OCI-LY3 (cell line): ENCODE data around the gene PPAT.
A peak's percentile ranks its signal among the peaks of the same experiment; 100 is the strongest.

Experiments used
- H2AFZ ChIP-seq: fragments of 200-600, 300-600 bp; shearing (Covaris generic); 2 replicates; pipeline ENCODE4 v1.6.0; 2014; ENCODE audit warnings: antibody characterized with exemption, low read depth, low read length
- H3K27ac ChIP-seq: fragments of 200-600, 300-600 bp; sonication (generic); 2 replicates; pipeline ENCODE4 v1.5.1; 2014; ENCODE audit warnings: mild to moderate bottlenecking, low read length, moderate library complexity, mixed read lengths
- H3K27me3 ChIP-seq: fragments of 200-600, 300-600 bp; sonication (generic); 2 replicates; pipeline ENCODE4 v1.6.1; 2014; ENCODE audit warnings: low read depth, low read length, mixed read lengths
- H3K36me3 ChIP-seq: fragments of 200-600, 300-600 bp; sonication (generic); replicated peaks from 2 replicates; pipeline ENCODE3; 2014; ENCODE audit warnings: low read depth, low read length, mixed read lengths
- H3K4me1 ChIP-seq: fragments of 300-600, 200-600 bp; sonication (generic); 2 replicates; pipeline ENCODE4 v1.6.1; 2014; ENCODE audit warnings: low read length, mixed read lengths
- H3K4me2 ChIP-seq: fragments of 200-600, 300-600 bp; sonication (generic); 2 replicates; pipeline ENCODE4 v1.6.1; 2014; ENCODE audit warnings: low read length, mixed read lengths
- H3K4me3 ChIP-seq: fragments of 300-600, 200-600 bp; sonication (generic); 2 replicates; pipeline ENCODE4 v1.5.1; 2014; ENCODE audit warnings: antibody characterized with exemption, mild to moderate bottlenecking, low read length, moderate library complexity
- H3K79me2 ChIP-seq: fragments of 300-600, 200-600 bp; shearing (Covaris generic); 2 replicates; pipeline ENCODE4 v1.6.1; 2014; ENCODE audit warnings: mild to moderate bottlenecking, low read length, mixed read lengths
- H3K9ac ChIP-seq: fragments of 300-600, 200-600 bp; shearing (Covaris generic); 2 replicates; pipeline ENCODE4 v1.6.0; 2014; ENCODE audit warnings: mild to moderate bottlenecking, low read length, moderate library complexity
- H3K9me3 ChIP-seq: fragments of 200-600, 300-600 bp; shearing (Covaris generic); 2 replicates; pipeline ENCODE4 v1.6.1; 2014; ENCODE audit warnings: low read length, mixed read lengths; ENCODE audit not compliant: insufficient read depth
- H4K20me1 ChIP-seq: fragments of 200-600, 300-600 bp; sonication (generic); 2 replicates; pipeline ENCODE4 v1.6.1; 2016; ENCODE audit warnings: low read length, mixed read lengths; ENCODE audit not compliant: insufficient read depth
- CTCF ChIP-seq: fragments of 200-600, 300-600 bp; sonication (generic); IDR thresholded peaks from 2 replicates; pipeline ENCODE4 v1.5.1; 2014; ENCODE audit warnings: antibody characterized with exemption, low read length, low read depth
- EZH2phosphoT487 ChIP-seq: fragments of 200-600 bp; shearing (Covaris generic); IDR thresholded peaks from 2 replicates; pipeline ENCODE4 v1.6.1; 2018; ENCODE audit warnings: antibody characterized with exemption, mixed run types, low read depth

The PPAT gene

DNA sequence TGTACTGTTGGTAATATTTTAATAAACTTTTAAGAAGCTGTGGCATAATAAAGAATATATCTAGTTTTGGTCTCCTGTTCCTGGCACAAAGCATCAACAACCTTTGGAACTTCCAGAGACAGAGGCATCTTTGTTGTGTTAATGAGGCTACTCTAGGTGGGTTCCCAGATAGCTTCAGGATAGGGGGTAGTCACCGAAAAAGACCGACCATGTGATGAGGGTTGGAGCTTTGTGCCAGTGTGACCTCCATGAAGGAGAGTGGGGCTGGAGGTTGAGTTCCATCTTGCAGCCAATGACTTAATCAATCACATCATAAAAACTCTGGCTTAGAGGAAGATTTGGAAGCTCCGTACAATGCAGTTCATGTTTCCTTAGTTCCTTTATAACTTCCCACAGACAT lies 9.9 kb downstream of the PPAT start:
- peaks cover 5% of the 10 kb centered on the region; the same call in 1 of the 2 replicates for H3K4me1 ChIP-seq
- peaks cover 100% of the 10 kb centered on the region for H3K79me2 ChIP-seq
- H3K9me3 ChIP-seq = no peaks in the 10 kb centered on the region
- no peak for TF ChIP-seq EZH2phosphoT487
- no peak for TF ChIP-seq CTCF
- H3K4me2 ChIP-seq = no peak overlapping the region
- H3K4me3 ChIP-seq = no peak overlapping the region
- H3K27ac ChIP-seq = no peak overlapping the region
- peaks cover 17% of the 10 kb centered on the region for H3K36me3 ChIP-seq
- H2AFZ ChIP-seq = no peak overlapping the region
- H3K9ac ChIP-seq = no peak overlapping the region
- H4K20me1 ChIP-seq = peaks cover 76% of the 10 kb centered on the region
- H3K27me3 ChIP-seq = no peaks in the 10 kb centered on the region

- peaks cover 100% of the 10 kb centered on the region for H3K79me2 ChIP-seq
- H3K9me3 ChIP-seq = no peaks in the 10 kb centered on the region
- no peak overlapping the region for H3K9ac ChIP-seq
- H2AFZ ChIP-seq = no peak overlapping the region
- peaks cover 6% of the 10 kb centered on the region; the same call in 1 of the 2 replicates for H3K4me1 ChIP-seq
- no peak overlapping the region for H3K27ac ChIP-seq
- no peak overlapping the region for H3K4me3 ChIP-seq
- no peak overlapping the region for H3K4me2 ChIP-seq
- H3K27me3 ChIP-seq = no peaks in the 10 kb centered on the region
- TF ChIP-seq EZH2phosphoT487 (no peak), CTCF (peak; percentile 71)
- peaks cover 15% of the 10 kb centered on the region for H3K36me3 ChIP-seq
- H4K20me1 ChIP-seq = peaks cover 74% of the 10 kb centered on the region
These were observed 10.5 kb downstream of the PPAT start for GRCh38 chr4:56424697-56425514.

- H3K36me3 ChIP-seq = peaks cover 15% of the 10 kb centered on the region
- no peak overlapping the region for H2AFZ ChIP-seq
- H3K9ac ChIP-seq = no peak overlapping the region
- H3K79me2 ChIP-seq = peaks cover 100% of the 10 kb centered on the region
- no peaks in the 10 kb centered on the region for H3K27me3 ChIP-seq
- H3K4me2 ChIP-seq = no peak overlapping the region
- H3K4me3 ChIP-seq = no peak overlapping the region
- no peak overlapping the region for H3K27ac ChIP-seq
- peaks cover 6% of the 10 kb centered on the region; the same call in 1 of the 2 replicates for H3K4me1 ChIP-seq
- H3K9me3 ChIP-seq = no peaks in the 10 kb centered on the region
- H4K20me1 ChIP-seq = peaks cover 74% of the 10 kb centered on the region
- TF ChIP-seq CTCF (no peak), EZH2phosphoT487 (no peak)
These were observed 11.2 kb downstream of the PPAT start for GRCh38 chr4:56424176-56424575.

- TF ChIP-seq EZH2phosphoT487 (no peak), CTCF (no peak)
- H3K9me3 ChIP-seq = no peaks in the 10 kb centered on the region
- peaks cover 50% of the 10 kb centered on the region for H4K20me1 ChIP-seq
These were observed 18.0 kb downstream of the PPAT start for GRCh38 chr4:56417396-56417795.

More at GRCh38 chr4:56417396-56417795, 18.0 kb downstream of the PPAT start:
- Histone ChIP-seq H3K4me2 (no peak overlapping the region), H3K27ac (no peak overlapping the region), H3K79me2 (peaks cover 100% of the 10 kb centered on the region), H2AFZ (no peak overlapping the region), H3K27me3 (no peaks in the 10 kb centered on the region), H3K4me1 (peaks cover 16% of the 10 kb centered on the region), H3K9ac (no peak overlapping the region), H3K4me3 (no peak overlapping the region), H3K36me3 (peaks cover 13% of the 10 kb centered on the region)
